Activated naive CD4-positive, alpha-beta T cell treated with anti-CD3 and anti-CD28 coated beads, Interleukin-2, amount 50 U/mL, for 72 hours (primary cell): ENCODE results near the gene CARD11. TPM values are rescaled to one million over a fixed set of nuclear protein-coding genes. Genes with fewer than 3 reads are reported as not detected.

Experiments used
- ATAC-seq, 2 donors: fragments of 150-1000 bp; cut with Tn5 transposase; 2 replicates each; pipeline ENCODE4 v1.10.0; 2021; ENCODE audit warnings: mild to moderate bottlenecking in 2 of 2, moderate library complexity in 2 of 2
- DNase-seq, 2 donors: peaks; one replicate each; pipeline ENCODE4 v3.0.0; 2021 to 2022; ENCODE audit warnings: low spot score in 2 of 2
- H3K27ac Mint-ChIP-seq, 2 donors: one replicate each; pipeline ENCODE4 v1.8.0; 2022; ENCODE audit warnings: mild to moderate bottlenecking in 2 of 2, mixed read lengths in 2 of 2
- H3K36me3 Mint-ChIP-seq, 2 donors: one replicate each; pipeline ENCODE4 v1.8.0; 2022; ENCODE audit warnings: mixed read lengths in 2 of 2
- H3K9me3 Mint-ChIP-seq, 2 donors: one replicate each; pipeline ENCODE4 v1.8.0; 2022; ENCODE audit warnings: mixed read lengths in 2 of 2
- total RNA-seq, 2 donors: library from RNA; stranded (reverse); gene quantifications; one replicate each; pipeline ENCODE4 v1.2.3, GENCODE V29; 2022

CARD11 gene
- total RNA-seq, 2 donors from 2014 or later: 83.3 to 131 TPM

- Mint-ChIP-seq H3K36me3 (peaks cover 0 to 5% of the 10 kb centered on the region in 2 donors), H3K9me3 (no peaks in the 10 kb centered on the region), H3K27ac (no peak overlapping the region)
- ATAC-seq: no peak
- no peak for DNase-seq
These were observed 177.1 kb downstream of the CARD11 start for GRCh38 chr7:2866601-2867000.

GRCh38 chr7:2864999-2865670 is 178.5 kb downstream of the CARD11 start:
- H3K27ac Mint-ChIP-seq: peak overlapping the region; percentile 3 to 83
- H3K9me3 Mint-ChIP-seq: no peaks in the 10 kb centered on the region
- peak; percentile 72 to 80 for DNase-seq
- H3K36me3 Mint-ChIP-seq: peaks cover 0 to 5% of the 10 kb centered on the region in 2 donors
- peak in 1 of 2 donors; percentile 47 for ATAC-seq

- Mint-ChIP-seq H3K9me3 (no peaks in the 10 kb centered on the region), H3K27ac (peak overlapping the region; percentile 83 to 97), H3K36me3 (peaks cover 0 to 2% of the 10 kb centered on the region in 2 donors)
- ATAC-seq (no peak), DNase-seq (no peak)
These were observed 179.3 kb downstream of the CARD11 start for GRCh38 chr7:2864204-2864985.

- Mint-ChIP-seq H3K9me3 (no peaks in the 10 kb centered on the region), H3K36me3 (no peaks in the 10 kb centered on the region), H3K27ac (peak overlapping the region; percentile 83 to 97)
- DNase-seq (peak; percentile 70 to 90), ATAC-seq (peak; percentile 97 to 99)
These were observed 180.1 kb downstream of the CARD11 start for GRCh38 chr7:2863461-2864066.

- peak overlapping the region; percentile 83 to 97 for H3K27ac Mint-ChIP-seq
- no peaks in the 10 kb centered on the region for H3K9me3 Mint-ChIP-seq
- ATAC-seq (peak in 1 of 2 donors; percentile 5), DNase-seq (no peak)
- no peaks in the 10 kb centered on the region for H3K36me3 Mint-ChIP-seq
These were observed 180.8 kb downstream of the CARD11 start for GRCh38 chr7:2862831-2863361.

- Mint-ChIP-seq H3K36me3 (no peaks in the 10 kb centered on the region), H3K27ac (no peak overlapping the region), H3K9me3 (no peaks in the 10 kb centered on the region)
- ATAC-seq: no peak
- DNase-seq: no peak
These were observed 182.2 kb downstream of the CARD11 start for GRCh38 chr7:2861509-2861908.

- no peaks in the 10 kb centered on the region for H3K9me3 Mint-ChIP-seq
- no peak for ATAC-seq
- H3K36me3 Mint-ChIP-seq: no peaks in the 10 kb centered on the region
- H3K27ac Mint-ChIP-seq: no peak overlapping the region
- DNase-seq: no peak
These were observed 183.0 kb downstream of the CARD11 start for GRCh38 chr7:2860627-2861133.

- no peak for DNase-seq
- no peaks in the 10 kb centered on the region for H3K36me3 Mint-ChIP-seq
- H3K9me3 Mint-ChIP-seq: no peaks in the 10 kb centered on the region
- no peak for ATAC-seq
- H3K27ac Mint-ChIP-seq: no peak overlapping the region
These were observed 183.7 kb downstream of the CARD11 start for GRCh38 chr7:2859952-2860351.

GRCh38 chr7:2858621-2859020 is 185.0 kb downstream of the CARD11 start:
- Mint-ChIP-seq H3K36me3 (no peaks in the 10 kb centered on the region), H3K27ac (no peak overlapping the region), H3K9me3 (no peaks in the 10 kb centered on the region)
- ATAC-seq (no peak), DNase-seq (no peak)

- H3K9me3 Mint-ChIP-seq: no peaks in the 10 kb centered on the region
- DNase-seq (no peak), ATAC-seq (peak; percentile 33 to 34)
- no peaks in the 10 kb centered on the region for H3K36me3 Mint-ChIP-seq
- no peak overlapping the region for H3K27ac Mint-ChIP-seq
These were observed 187.1 kb downstream of the CARD11 start for GRCh38 chr7:2856388-2857169.

Other genes starting within 250 kb of the CARD11 start
- gene GNA12, start 199.6 kb downstream of the CARD11 start, total RNA-seq: 10 to 100 TPM; 16.7 to 19.8 TPM